Measurements from ENCODE around the gene UNKL.

The UNKL gene

GRCh38 chr16:1457489-1458245, 43.2 kb upstream of the UNKL start:
- DNase-seq (ENCODE audit: low read depth in 2 of 2), result no peak
- TF ChIP-seq, protein P1, sequence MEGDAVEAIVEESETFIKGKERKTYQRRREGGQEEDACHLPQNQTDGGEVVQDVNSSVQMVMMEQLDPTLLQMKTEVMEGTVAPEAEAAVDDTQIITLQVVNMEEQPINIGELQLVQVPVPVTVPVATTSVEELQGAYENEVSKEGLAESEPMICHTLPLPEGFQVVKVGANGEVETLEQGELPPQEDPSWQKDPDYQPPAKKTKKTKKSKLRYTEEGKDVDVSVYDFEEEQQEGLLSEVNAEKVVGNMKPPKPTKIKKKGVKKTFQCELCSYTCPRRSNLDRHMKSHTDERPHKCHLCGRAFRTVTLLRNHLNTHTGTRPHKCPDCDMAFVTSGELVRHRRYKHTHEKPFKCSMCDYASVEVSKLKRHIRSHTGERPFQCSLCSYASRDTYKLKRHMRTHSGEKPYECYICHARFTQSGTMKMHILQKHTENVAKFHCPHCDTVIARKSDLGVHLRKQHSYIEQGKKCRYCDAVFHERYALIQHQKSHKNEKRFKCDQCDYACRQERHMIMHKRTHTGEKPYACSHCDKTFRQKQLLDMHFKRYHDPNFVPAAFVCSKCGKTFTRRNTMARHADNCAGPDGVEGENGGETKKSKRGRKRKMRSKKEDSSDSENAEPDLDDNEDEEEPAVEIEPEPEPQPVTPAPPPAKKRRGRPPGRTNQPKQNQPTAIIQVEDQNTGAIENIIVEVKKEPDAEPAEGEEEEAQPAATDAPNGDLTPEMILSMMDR (IDR thresholded peaks at IDR 0.05; ENCODE audit: low read depth, low read length), result no peak
- H3K4me3 ChIP-seq (replicated peaks in 1 of 2; ENCODE audit: low read depth in 2 of 2, low read length in 2 of 2), result no peak overlapping the region

GRCh38 chr16:1456951-1457350, 42.4 kb upstream of the UNKL start:
- TF ChIP-seq, protein P1 (IDR thresholded peaks at IDR 0.05; ENCODE audit: low read depth, low read length), result no peak
- H3K4me3 ChIP-seq (replicated peaks in 1 of 2; ENCODE audit: low read depth in 2 of 2, low read length in 2 of 2), result no peak overlapping the region
- no peak for DNase-seq (ENCODE audit: low read depth in 2 of 2)

DNA sequence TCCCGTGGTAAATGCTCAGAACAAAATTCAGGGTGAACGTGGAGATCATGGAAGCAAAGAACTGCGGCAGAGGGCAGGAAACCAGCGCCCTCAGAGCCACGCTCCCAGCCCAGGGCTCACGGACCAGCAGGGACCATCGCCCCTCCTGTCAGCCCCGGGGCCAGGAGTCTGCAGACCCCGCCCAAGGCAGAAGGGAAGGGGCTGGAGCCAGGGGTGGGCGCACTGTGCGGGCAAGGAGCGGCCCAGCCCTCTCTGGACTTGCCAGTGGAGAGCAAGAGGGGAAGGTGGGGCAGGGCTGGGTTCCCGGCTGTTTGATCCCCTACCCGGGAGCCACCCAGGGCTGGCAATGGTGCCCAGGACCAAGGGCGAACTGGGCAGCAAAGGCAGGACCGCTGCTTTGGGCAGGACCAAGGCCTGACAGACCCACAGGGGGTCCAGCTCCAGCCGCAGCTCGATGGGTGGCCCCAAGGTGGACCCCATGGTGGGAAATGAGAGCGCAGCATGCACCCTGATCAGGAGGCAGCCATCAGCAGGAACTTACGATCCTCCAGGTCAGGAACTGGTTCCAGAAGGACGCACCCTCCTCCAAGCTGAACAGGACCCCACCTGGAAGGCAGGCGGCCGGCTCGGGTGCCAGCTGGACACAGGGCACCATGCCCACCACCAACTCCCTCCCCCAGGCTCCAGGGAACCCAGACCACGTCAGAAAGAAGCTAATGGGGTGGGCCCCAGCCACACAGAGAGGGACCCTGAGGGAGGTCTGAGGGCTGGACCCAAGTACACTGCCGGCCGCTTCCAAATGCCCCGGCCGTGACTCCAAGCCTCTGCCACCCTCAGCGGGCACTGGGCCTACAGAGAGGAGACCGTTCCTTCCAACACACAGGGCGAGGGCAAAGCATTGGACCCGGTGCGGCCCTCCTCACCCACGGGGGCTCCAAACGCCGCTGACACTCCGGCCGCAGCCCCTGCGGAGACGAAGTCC, 41.0 kb upstream of the UNKL start:
- no peak for DNase-seq (ENCODE audit: low read depth in 2 of 2)
- TF ChIP-seq, protein P1 (IDR thresholded peaks at IDR 0.05; ENCODE audit: low read depth, low read length), result no peak
- H3K4me3 ChIP-seq (replicated peaks in 1 of 2; ENCODE audit: low read depth in 2 of 2, low read length in 2 of 2), result no peak overlapping the region

- TF ChIP-seq, protein P1 (IDR thresholded peaks at IDR 0.05; ENCODE audit: low read depth, low read length), result no peak
- no peak for DNase-seq (ENCODE audit: low read depth in 2 of 2)
- H3K4me3 ChIP-seq (replicated peaks in 1 of 2; ENCODE audit: low read depth in 2 of 2, low read length in 2 of 2), result no peak overlapping the region
These were observed 40.1 kb upstream of the UNKL start for GRCh38 chr16:1454561-1454960.

- H3K4me3 ChIP-seq (replicated peaks in 1 of 2; ENCODE audit: low read depth in 2 of 2, low read length in 2 of 2), result no peak overlapping the region
- DNase-seq (ENCODE audit: low read depth in 2 of 2), result no peak
- TF ChIP-seq, protein P1 (IDR thresholded peaks at IDR 0.05; ENCODE audit: low read depth, low read length), result no peak
These were observed 38.8 kb upstream of the UNKL start for GRCh38 chr16:1453316-1453715.

DNA sequence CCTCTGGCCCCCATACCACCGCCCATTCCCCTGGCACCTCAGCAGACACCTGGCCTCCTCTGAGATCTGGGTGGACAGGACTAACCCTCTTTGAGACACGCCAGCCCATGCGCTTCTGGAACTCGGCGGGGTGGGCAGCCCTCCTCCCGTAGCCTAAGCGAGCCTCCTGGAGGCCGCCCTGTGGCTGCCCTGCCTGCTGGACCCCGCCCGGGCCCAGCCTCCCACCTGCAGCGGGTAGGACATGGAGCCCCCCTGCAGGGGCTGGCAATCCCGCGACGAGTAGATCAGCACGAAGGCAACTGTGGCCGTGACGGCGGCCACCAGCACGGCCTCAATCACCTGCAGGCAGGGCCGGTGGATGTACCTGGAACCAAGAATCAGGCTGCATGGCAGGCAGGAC, 38.0 kb upstream of the UNKL start:
- TF ChIP-seq, protein P1 (IDR thresholded peaks at IDR 0.05; ENCODE audit: low read depth, low read length), result no peak
- DNase-seq (ENCODE audit: low read depth in 2 of 2), result no peak
- H3K4me3 ChIP-seq (replicated peaks in 1 of 2; ENCODE audit: low read depth in 2 of 2, low read length in 2 of 2), result no peak overlapping the region

All from cardiac fibroblast (primary cell).